Ovary (tissue), 3 donors: ENCODE results near the gene ROBO3.

Source experiments
- CTCF ChIP-seq, 3 donors: fragments of 450-650 bp in 2 of 3; fragments of 200-600 bp in 1 of 3; IDR thresholded peaks; one replicate each; pipeline versions ENCODE4 v1.5.1 to v1.8.0; 2016 to 2022; ENCODE audit warnings: antibody characterized with exemption in 3 of 3, mild to moderate bottlenecking in 1 of 3
- EP300 ChIP-seq: sonication (generic); formaldehyde crosslinking; IDR thresholded peaks from one replicate; pipeline ENCODE4 v1.6.1; 2017; ENCODE audit warnings: antibody characterized with exemption
- donor health status: DM: no; HTN: no; CAD: no.

DNA sequence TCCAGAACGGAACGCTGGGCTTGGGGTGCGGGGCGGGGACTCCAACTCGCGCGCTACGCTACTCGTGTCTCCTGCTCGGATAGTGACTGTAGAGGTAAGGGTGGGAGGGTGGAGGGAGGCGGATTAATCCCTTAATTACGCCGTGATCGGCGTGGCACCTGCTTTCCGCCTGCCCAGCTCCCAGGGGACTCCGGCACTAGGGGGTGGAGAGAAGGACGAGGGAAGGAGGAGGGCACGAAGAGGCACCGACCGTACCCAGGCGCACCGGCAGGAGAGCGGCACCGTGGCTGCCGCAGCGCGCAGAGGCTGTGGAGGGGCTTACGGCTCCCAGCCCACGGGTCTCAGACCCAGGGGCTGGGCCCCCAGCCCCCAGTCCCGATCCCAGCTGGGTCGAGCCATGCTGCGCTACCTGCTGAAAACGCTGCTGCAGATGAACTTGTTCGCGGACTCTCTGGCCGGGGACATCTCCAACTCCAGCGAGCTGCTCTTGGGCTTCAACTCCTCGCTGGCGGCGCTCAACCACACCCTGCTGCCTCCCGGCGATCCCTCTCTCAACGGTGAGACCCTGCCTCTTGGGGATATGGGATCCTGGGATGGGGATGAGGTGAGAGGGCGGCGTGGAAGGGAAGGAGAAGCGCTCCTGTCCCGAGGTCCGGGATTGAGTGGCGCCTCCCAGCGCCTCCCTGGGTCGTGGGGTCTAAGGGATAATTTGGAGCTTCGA is at the start of gene ROBO3:
- TF ChIP-seq CTCF (IDR thresholded peaks at IDR 0.05) (no peak), EP300 (no peak)
